Endodermal cell (in vitro differentiated cells): ENCODE measurements around the gene TMEM150A. TPM values are rescaled to one million over a fixed set of nuclear protein-coding genes. Genes with fewer than 3 reads are reported as not detected.
A peak's percentile ranks its signal among the peaks of the same experiment; 100 is the strongest.
"Not testable (repeated sequence)": the region's sequence is repeated elsewhere in the genome, so short reads cannot be mapped to it uniquely, and the experiment has no call there.

ENCODE experiments used
- DNase-seq: peaks from one replicate; pipeline ENCODE4 v3.0.0-alpha.2; 2017
- H3K27ac ChIP-seq: 2 replicates; pipeline ENCODE4 v1.5.1; 2013; ENCODE audit warnings: mild to moderate bottlenecking, low read depth, low read length, moderate library complexity
- H3K27me3 ChIP-seq: 2 replicates; pipeline ENCODE4 v1.6.1; 2013; ENCODE audit warnings: mild to moderate bottlenecking, low read length, moderate library complexity; ENCODE audit not compliant: insufficient read depth, control insufficient read depth, poor library complexity, severe bottlenecking
- H3K36me3 ChIP-seq: 2 replicates; pipeline ENCODE4 v1.7.0; 2013; ENCODE audit warnings: mild to moderate bottlenecking, low read length, moderate library complexity; ENCODE audit not compliant: control insufficient read depth, insufficient read depth
- H3K4me1 ChIP-seq: one replicate; pipeline ENCODE4 v1.7.0; 2013; ENCODE audit warnings: low read length; ENCODE audit not compliant: control insufficient read depth, insufficient read depth
- H3K4me3 ChIP-seq: 2 replicates; pipeline ENCODE4 v1.5.1; 2013; ENCODE audit warnings: mild to moderate bottlenecking, low read length, moderate library complexity
- H3K9ac ChIP-seq: 2 replicates; pipeline ENCODE4 v1.6.1; 2013; ENCODE audit warnings: mild to moderate bottlenecking, low read length, moderate library complexity; ENCODE audit not compliant: poor library complexity, severe bottlenecking; ENCODE audit errors: extremely low read depth
- H3K9me3 ChIP-seq: 2 replicates; pipeline ENCODE4 v1.6.1; 2013; ENCODE audit warnings: mild to moderate bottlenecking, low read length, moderate library complexity; ENCODE audit not compliant: control insufficient read depth
- H3K27ac Mint-ChIP-seq: 2 replicates; pipeline ENCODE4 v1.8.0; 2020; ENCODE audit warnings: mixed read lengths
- H3K27me3 Mint-ChIP-seq: 2 replicates; pipeline ENCODE4 v1.8.0; 2021; ENCODE audit warnings: mild to moderate bottlenecking, mixed read lengths; ENCODE audit not compliant: insufficient read depth
- H3K36me3 Mint-ChIP-seq: 2 replicates; pipeline ENCODE4 v1.8.0; 2020; ENCODE audit warnings: low read depth, mixed read lengths
- H3K4me1 Mint-ChIP-seq: 2 replicates; pipeline ENCODE4 v1.8.0; 2020; ENCODE audit warnings: mixed read lengths
- H3K4me3 Mint-ChIP-seq: 2 replicates; pipeline ENCODE4 v1.8.0; 2020; ENCODE audit warnings: mild to moderate bottlenecking, moderate library complexity, mixed read lengths
- H3K9me3 Mint-ChIP-seq: 2 replicates; pipeline ENCODE4 v1.8.0; 2020; ENCODE audit warnings: mild to moderate bottlenecking, mixed read lengths
- WGBS, 2 experiments: methylation state at CpG; one replicate each; pipeline versions ENCODE4 v1.1.5 to v1.1.7; 2013; ENCODE audit warnings: missing lambda C conversion rate in 2 of 2, mixed read lengths in 1 of 2; ENCODE audit not compliant: insufficient coverage in 1 of 2, insufficient read length in 1 of 2; 5-methylcytosine and 5-hydroxymethylcytosine counted together
- total RNA-seq, 2 donors: library from RNA; stranded (reverse); fragmentation: NEBNext Ultra II Directional in 1 of 2; extraction: Animal tissue kit (Norgen Biotek cat#: 25700) in 1 of 2; gene quantifications; 2 replicates in 1 of 2; 3 replicates in 1 of 2; pipeline ENCODE4 v1.2.1, GENCODE V29; 2021
- TF ChIP-seq, protein P1 (sequence below): fragments of 200-600 bp; sonication (generic); conservative IDR thresholded peaks from 2 replicates; pipeline ENCODE4 v1.5.0; 2021; ENCODE audit warnings: antibody characterized with exemption, mild to moderate bottlenecking

The TMEM150A gene
- total RNA-seq, 2 donors from 2014 or later = 23.8 to 32.2 TPM

DNA sequence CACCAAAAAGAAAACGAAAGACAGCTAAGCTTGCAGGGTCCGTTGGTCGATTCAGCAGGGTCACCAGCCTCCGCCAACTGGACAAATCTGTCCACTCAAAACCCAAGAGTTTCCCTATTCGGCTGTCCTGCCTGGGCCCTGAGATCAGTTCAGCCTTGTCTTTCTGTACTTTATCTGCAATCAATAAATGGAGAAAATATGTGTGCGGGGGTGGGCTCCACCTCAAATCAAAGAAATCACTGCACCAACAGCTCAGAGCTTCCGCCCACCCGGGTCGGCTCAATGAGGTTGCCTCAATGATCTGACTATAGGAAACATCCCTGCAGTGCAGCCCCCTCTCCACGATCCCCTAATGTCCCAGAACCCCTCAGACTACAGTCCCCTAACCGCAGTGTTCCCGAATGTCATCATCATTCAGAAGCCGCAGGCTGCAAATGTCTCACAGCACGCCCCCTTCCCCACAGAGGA lies 41.7 kb downstream of the TMEM150A start:
- Mint-ChIP-seq H3K4me3 (peak overlapping the region; percentile 98), H3K27ac (peak overlapping the region; percentile 98), H3K9me3 (no peaks in the 10 kb centered on the region), H3K27me3 (no peaks in the 10 kb centered on the region), H3K36me3 (peaks cover 32% of the 10 kb centered on the region), H3K4me1 (peaks cover 11% of the 10 kb centered on the region)
- Histone ChIP-seq H3K4me1 (no peaks in the 10 kb centered on the region), H3K9ac (peak overlapping the region; percentile 73), H3K9me3 (no peaks in the 10 kb centered on the region), H3K4me3 (peak overlapping the region; percentile 98), H3K36me3 (peaks cover 31% of the 10 kb centered on the region), H3K27me3 (no peaks in the 10 kb centered on the region), H3K27ac (peak overlapping the region; percentile 60)
- 0 to 10% methylated on average over 1 to 14 of the region's 14 CpGs for WGBS, 2 experiments
- no peak for DNase-seq
- TF ChIP-seq, protein P1, sequence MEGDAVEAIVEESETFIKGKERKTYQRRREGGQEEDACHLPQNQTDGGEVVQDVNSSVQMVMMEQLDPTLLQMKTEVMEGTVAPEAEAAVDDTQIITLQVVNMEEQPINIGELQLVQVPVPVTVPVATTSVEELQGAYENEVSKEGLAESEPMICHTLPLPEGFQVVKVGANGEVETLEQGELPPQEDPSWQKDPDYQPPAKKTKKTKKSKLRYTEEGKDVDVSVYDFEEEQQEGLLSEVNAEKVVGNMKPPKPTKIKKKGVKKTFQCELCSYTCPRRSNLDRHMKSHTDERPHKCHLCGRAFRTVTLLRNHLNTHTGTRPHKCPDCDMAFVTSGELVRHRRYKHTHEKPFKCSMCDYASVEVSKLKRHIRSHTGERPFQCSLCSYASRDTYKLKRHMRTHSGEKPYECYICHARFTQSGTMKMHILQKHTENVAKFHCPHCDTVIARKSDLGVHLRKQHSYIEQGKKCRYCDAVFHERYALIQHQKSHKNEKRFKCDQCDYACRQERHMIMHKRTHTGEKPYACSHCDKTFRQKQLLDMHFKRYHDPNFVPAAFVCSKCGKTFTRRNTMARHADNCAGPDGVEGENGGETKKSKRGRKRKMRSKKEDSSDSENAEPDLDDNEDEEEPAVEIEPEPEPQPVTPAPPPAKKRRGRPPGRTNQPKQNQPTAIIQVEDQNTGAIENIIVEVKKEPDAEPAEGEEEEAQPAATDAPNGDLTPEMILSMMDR = no peak

GRCh38 chr2:85560403-85560726 lies 42.1 kb downstream of the TMEM150A start:
- H3K27ac ChIP-seq, H3K9me3 Mint-ChIP-seq, DNase-seq, H3K27me3 Mint-ChIP-seq, H3K9me3 ChIP-seq, H3K4me1 ChIP-seq, H3K27me3 ChIP-seq: not testable (repeated sequence)
- WGBS, 2 experiments = 88 to 92% methylated on average over 10 to 12 of the region's 12 CpGs
- peak overlapping the region; percentile 98 for H3K27ac Mint-ChIP-seq
- peak overlapping the region; percentile 98 for H3K4me3 ChIP-seq
- H3K36me3 ChIP-seq = peaks cover 35% of the 10 kb centered on the region
- H3K36me3 Mint-ChIP-seq = peaks cover 36% of the 10 kb centered on the region
- peak overlapping the region; percentile 73 for H3K9ac ChIP-seq
- peaks cover 11% of the 10 kb centered on the region for H3K4me1 Mint-ChIP-seq
- H3K4me3 Mint-ChIP-seq = peak overlapping the region; percentile 98

- no peak overlapping the region for H3K27ac Mint-ChIP-seq
- H3K9me3 Mint-ChIP-seq = no peaks in the 10 kb centered on the region
- H3K4me3 Mint-ChIP-seq = no peak overlapping the region
- H3K36me3 Mint-ChIP-seq = peaks cover 52% of the 10 kb centered on the region
- no peak overlapping the region for H3K27ac ChIP-seq
- H3K4me3 ChIP-seq = no peak overlapping the region
- H3K4me1 Mint-ChIP-seq = peaks cover 11% of the 10 kb centered on the region
- peaks cover 51% of the 10 kb centered on the region for H3K36me3 ChIP-seq
- H3K4me1 ChIP-seq = no peaks in the 10 kb centered on the region
- H3K27me3 ChIP-seq = no peaks in the 10 kb centered on the region
- no peak for DNase-seq
- no peaks in the 10 kb centered on the region for H3K9me3 ChIP-seq
- no peaks in the 10 kb centered on the region for H3K27me3 Mint-ChIP-seq
- 100% methylated on average over 1 of the region's 1 CpG for WGBS, 2 experiments
- H3K9ac ChIP-seq = no peak overlapping the region
- TF ChIP-seq, protein P1 = no peak
These were observed 44.3 kb downstream of the TMEM150A start for GRCh38 chr2:85558160-85558559.

- no peak overlapping the region for H3K27ac Mint-ChIP-seq
- no peaks in the 10 kb centered on the region for H3K9me3 ChIP-seq
- no peak overlapping the region for H3K27ac ChIP-seq
- H3K27me3 Mint-ChIP-seq = no peaks in the 10 kb centered on the region
- no peak overlapping the region for H3K4me3 Mint-ChIP-seq
- H3K9me3 Mint-ChIP-seq = no peaks in the 10 kb centered on the region
- H3K4me3 ChIP-seq = no peak overlapping the region
- no peak for DNase-seq
- 75 to 94% methylated on average over 3 to 5 of the region's 5 CpGs for WGBS, 2 experiments
- H3K36me3 ChIP-seq = peaks cover 61% of the 10 kb centered on the region
- H3K27me3 ChIP-seq = no peaks in the 10 kb centered on the region
- peaks cover 61% of the 10 kb centered on the region for H3K36me3 Mint-ChIP-seq
- H3K9ac ChIP-seq = no peak overlapping the region
- no peaks in the 10 kb centered on the region for H3K4me1 ChIP-seq
- TF ChIP-seq, protein P1 = no peak
- peaks cover 11% of the 10 kb centered on the region for H3K4me1 Mint-ChIP-seq
These were observed 45.4 kb downstream of the TMEM150A start for GRCh38 chr2:85557130-85557529.
